ENCODE data around the gene CAMK1D.
"Not testable (repeated sequence)": the region's sequence is repeated elsewhere in the genome, so short reads cannot be mapped to it uniquely, and the experiment has no call there.

CAMK1D gene

DNA sequence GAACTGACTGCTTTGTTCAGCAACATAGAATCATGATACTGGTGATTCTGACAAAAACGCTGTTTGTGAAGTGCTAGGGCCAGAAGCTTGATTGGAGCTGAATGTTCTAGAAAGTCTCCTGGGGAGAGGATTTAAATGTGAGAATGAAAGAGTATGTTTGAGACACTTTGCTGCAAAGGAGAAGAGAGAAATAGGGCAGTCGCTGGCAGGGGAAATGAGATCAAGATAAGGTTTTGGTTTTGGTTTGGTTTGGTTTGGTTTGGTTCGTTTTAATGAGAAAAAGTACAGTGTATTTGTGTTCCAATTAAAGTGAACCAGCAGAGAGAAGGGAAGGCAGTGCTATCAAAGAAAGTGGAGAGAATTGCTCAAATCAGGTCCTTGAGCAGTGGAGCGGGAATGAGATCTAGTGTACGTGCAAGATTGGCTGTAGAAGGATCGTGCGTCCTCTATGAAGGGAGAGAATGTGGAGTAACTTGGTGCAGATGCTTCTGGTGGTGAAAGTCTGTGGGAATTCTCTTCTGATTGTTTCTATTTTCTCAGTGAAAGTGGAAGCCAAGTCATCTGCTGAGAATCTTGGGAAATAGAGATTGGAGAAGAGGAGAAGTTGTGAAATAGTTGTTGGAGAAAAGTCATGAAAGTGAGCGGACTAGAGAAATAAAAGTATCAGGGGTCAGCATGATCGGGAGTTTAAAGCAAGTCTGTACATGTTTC is 381.6 kb downstream of the CAMK1D start:
- DNase-seq, result peak in 1 of 5 experiments; percentile 82

DNA sequence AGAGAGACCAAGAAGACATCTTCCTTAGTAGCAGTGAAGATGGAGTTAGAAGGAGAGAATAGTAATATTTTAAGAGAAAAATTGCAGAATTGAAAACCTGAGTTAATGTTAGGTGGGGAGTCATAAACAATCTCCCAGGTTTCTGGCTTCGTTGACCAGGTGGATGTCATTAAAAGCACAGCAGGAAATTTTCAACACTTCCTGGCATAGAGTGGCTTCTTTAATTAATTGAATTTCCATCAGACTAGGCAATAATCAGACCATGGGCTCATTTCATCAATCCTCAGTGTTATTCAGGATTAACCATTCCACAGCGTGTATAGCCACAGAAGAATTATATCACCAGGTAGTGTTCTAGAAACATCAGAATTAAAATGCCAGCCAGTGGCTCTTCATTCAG is 383.9 kb downstream of the CAMK1D start:
- DNase-seq, result no peak

DNA sequence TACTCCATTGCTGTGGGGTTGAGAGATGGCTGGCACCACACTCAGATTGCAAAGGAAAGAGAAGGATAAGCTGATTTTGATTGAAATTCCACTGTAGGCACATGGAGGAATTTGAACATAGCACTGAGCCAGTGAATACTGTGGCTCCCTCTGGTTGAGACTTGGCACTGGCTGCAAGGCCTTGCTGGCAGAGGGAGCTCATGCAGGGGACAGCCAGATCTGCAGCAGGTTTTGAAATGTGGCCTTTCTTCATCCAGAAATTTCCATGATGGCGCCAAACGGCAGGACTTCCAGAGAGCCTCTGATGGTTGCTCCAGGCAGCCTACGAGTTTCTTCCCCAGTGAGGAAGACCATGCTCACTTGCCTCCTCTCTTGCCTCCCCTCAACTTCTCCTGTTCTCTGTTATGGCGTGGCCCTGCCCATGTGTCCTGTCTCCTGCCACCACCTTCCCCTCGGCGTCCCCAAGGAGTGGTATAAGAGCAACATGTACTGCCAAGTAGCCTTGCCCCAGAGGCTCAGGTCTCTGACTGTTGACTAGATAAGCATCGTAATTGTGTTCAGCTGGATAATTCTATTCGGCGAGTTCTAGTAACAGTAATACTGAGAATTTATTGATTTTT is 386.6 kb downstream of the CAMK1D start:
- no peak for DNase-seq

DNA sequence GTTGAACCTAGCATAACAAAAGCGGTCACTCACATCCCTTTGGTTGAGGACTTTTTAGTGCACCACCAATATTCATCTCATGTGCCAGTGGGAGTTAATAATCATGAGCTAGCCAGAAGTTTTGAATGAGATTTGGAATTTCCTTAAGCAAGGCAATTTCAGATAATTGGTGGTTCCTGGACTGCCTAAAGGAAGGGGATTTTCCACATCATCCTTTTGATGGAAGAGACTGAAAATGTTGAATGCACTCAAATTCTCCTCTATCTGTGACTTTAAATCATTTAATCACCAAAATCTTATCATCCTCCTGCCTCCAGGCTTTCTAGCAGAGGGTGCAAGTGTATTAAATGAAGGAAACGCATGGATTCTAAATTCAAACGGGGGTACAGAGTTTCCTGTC is 391.5 kb downstream of the CAMK1D start:
- no peak for DNase-seq

DNA sequence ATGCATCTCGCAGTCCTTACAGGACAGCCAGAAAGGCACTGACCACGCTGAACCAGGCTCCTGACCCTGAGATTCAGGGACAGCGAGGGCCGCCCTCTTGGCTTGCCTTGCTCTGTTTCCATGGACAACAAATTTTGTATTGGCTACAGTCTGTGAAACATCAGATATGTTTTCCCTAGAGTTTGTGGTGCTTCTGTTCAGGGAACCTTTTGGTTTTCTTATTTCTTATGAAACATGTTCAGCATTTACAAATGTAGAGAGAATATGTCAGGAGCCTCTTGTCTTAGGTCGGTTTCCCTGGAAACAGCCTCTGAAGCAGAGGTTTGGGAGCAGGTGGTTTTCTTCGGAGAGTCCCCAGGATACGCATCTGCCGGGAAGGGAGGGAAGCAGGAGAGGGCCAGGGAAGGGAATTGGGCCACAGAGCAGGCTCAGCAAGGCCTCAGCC is 392.0 kb downstream of the CAMK1D start:
- DNase-seq, result no peak

DNA sequence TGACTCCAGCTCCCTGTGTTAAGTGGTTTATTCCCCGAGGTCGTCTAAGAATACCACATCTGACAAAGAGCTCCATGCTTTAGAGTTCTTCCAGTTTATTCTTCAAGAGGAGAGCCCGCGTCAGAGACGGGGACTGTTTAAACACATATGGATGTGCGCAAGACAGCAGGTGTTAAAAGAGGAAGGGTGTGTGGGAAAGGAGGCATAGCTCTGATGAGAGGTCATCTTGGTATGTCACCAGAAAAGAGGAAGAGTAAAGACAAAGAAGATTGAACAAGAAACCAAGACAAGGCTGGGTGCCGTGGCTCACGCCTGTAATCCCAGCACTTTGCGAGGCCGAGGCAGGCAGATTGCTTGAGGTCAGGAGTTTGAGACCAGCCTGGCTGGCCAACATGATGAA is 393.4 kb downstream of the CAMK1D start:
- DNase-seq, result no peak

DNA sequence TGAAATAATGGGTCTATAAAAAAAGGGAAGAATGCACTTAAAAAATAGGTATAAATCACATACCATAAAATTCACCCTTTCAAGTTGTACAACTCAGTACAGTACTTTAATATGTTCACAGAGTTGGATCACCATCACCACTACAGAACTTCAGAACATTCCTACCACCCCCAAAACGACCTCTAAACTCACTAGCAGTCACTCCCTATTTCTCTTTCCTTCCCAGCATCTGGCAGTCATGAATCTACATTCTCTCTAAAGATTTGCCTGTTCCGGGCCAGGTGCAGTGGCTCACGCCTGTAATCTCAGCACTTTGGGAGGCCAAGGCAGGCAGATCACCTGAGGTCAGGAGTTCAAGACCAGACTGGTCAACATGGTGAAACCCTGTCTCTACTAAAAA is 394.1 kb downstream of the CAMK1D start:
- DNase-seq, result not testable (repeated sequence)

DNA sequence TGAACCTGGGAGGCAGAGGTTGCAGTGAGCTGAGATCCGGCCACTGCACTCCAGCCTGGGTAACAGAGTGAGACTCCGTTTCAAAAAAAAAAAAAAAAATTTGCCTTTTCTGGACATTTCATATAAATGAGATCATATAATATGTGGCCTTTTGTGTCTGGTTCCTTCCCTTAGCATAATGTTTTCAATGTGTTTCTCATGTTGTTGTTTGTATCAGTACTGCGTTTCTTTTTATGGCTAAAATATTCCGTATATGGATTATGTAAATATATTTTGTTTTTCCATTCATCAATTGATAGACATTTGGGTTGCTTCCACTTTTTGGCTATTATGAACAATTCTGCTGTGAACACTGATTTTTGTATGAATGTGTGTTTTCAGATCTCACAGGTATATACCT is 394.6 kb downstream of the CAMK1D start:
- DNase-seq, result no peak

DNA sequence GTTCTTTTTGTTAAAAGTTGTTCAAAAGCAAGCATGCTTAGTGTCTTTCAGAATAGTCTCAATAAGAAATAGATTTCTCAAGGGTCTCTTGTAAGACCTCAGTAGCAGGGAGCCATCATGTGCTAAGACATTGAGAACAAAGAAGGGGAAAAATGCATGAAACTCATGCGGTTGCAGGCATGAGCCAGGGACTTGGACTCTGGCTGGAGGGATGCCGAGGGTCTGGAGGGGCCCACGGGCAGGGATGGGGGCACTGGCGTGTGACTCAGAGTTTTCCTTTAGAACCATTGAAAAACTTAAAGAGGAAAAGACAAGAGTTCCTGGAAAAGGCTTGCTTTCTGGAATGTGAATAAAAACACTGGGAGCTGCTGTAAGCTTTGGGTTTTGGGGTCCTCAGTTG is 398.8 kb downstream of the CAMK1D start:
- DNase-seq, result no peak

DNA sequence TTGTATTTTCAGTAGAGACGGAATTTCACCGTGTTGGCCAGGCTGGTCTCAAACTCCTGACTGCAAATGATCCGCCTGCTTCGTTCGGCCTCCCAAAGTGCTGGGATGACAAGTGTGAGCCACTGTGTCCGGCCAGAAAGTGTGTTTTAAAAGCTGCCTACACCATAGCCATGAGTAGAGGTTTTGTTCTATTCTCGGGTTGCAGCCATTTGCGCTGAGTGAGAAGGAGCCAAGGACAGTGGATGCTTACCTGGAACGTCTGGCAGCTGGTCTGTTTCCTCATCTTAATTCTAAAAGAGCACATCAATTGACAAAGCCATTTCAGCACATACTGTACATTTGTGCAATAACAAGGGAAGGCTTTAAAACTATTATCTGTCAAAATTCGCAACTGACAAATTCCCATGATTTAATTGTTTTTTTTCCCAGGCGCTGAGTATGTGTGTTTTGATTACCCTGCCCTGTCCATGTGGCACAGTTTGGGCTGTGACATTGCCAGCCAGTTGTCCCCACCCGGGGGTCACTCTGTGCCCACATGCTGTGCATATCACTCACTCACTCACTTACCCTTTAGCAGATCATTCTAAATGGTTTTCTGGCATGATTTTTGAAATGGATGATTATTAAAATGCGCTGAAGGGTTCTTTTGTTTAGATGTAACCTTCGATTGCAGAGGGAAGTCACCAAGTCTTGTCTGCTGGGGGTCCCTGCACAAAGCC is 400.6 kb downstream of the CAMK1D start:
- DNase-seq, result no peak

DNA sequence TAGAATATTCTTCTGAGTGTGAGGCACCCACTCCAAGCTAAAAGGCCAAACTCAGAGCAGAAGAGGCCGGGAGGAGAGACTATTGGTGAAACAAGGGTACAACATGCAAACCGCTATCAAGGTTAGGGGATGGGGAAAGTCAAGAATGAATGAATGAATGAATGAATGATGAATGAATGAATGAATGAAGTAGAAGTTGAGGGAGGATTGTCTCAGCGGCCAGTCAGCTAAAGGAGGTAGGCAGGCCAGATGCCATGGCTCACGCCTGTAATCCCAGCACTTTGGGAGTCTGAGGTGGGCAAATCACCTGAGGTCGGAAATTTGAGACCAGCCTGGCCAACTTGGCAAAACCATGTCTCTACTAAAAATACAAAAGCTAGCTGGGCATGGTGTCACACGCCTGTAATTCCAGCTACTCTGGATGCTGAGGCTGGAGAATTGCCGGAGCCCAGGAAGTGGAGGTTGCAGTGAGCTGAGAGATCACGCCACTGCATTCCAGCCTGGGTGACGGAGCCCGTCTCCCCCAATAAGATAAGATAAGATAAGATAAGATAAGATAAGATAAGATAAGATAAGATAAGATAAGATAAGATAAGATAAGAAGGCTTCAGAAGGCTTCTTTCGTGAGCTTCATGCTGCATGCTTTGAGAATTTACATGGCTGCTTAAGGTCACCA is 401.3 kb downstream of the CAMK1D start:
- no peak for DNase-seq

DNA sequence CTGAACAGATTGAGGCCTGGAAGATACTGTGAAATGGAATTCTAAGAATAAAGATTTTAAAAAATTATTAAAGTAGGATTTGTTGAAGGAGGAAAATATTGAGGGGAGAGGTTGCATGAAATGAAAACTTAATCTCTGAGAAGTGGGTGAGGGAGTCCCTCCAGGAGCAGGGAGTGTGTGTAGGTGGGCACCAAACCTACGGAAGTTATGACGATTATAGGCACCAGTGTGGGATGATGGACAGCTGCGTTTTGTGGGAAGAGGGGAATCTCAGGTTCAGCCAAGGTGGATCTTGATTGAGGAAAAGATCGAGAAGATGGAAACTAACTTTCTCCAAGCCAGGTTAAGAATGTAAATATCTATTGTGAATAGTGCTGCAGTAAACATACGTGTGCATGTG is 405.7 kb downstream of the CAMK1D start:
- no peak for DNase-seq

DNA sequence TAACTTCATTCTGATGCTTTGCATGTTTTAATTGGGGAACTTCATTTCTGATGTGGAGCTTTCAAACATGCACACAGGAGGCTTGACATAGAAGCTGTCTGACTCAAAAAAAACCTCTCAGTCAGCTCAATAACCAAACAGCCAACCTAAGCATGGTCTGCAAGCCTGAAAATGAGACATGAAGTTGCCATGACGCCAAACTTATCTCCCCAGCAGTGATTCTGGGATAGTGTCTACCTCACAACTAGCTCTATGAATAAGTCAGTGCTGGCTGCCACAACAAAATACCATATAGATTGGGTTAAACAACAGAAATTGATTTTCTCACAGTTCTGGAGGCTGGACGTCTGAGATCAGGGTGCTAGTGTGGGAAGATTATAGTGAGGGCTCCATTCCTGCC is 408.0 kb downstream of the CAMK1D start:
- DNase-seq, result peak in 1 of 5 experiments; percentile 54

DNA sequence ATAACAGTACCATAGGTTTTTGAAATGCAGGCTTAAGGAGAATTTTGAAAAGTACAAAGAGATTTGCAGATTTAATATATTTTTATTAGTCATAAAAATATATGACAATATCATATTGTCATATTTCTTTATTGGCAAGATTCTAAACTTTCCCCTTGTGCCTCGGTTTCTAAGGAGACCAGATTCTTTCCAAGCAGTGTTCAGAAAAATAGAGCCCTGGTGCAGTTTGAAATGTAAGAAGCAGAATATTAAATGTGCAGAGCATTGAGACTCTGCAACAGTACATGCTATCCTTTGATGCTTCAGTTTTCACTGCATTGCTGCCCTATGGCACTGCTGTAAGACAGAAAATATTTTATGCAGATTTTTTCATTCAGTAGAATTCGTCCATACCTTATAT is 408.9 kb downstream of the CAMK1D start:
- no peak for DNase-seq

DNA sequence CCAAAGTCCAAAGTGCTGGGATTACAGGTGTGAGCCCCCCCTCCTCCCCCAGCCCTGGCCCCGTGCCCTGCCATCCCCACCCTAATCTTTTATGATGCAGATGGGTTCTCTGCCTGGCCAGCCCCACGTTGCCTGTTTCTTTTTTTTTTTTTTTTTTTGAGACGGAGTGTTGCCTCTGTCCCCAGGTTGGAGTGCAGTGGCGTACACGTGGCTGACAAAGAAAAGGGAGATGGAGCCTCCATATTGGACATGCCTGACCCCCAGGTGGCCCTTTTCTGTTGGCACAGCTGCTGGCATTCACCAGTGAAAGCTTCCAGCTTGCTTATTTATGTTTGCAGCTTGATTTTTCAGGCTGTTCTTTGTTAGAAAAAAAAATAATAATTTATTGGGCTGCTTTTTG is 416.9 kb downstream of the CAMK1D start:
- DNase-seq, result no peak

DNA sequence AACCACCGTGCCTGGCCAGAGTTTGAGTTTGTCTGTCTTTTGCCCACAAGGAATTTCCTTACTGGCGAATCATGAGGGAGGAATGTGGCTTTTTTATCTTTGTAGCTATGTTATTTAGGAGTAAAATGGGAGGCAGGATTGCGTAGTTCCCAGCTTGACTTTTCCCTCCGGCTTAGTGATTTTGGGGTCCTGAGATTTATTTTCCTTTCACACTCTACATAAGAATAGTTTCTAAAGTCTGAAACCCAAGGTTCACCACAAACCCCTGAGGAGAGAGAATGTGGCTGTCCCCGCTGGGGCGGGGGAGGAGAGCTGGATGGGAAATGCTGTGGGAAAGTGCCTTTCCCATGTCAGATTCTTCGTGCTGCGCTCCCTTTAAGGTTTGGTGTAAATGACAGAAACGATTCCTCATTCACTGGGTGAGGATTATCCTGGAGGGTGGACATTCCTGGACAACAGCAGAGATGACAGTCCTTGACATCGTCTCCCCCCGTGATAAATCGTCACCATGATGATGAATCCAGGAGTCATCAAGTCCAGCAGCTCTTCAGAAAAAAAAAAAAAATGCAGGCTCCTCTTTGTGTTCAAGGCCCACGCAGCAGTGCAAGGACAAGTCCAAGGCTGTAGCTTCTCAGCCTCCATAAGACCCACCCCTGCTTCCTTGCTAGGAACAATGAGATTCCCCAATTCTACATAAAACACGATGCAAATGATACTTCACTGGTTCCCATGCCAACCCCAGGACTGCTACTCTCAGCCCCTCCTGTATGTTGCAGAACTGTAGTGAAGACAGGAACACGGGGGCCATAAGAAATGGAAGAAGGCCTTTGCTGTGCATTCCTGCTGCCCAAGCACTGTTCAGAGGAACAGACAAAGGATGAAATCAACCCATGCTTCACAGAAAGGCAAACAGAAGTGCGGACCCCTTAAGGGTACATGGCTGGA is 419.1 kb downstream of the CAMK1D start:
- no peak for DNase-seq

DNA sequence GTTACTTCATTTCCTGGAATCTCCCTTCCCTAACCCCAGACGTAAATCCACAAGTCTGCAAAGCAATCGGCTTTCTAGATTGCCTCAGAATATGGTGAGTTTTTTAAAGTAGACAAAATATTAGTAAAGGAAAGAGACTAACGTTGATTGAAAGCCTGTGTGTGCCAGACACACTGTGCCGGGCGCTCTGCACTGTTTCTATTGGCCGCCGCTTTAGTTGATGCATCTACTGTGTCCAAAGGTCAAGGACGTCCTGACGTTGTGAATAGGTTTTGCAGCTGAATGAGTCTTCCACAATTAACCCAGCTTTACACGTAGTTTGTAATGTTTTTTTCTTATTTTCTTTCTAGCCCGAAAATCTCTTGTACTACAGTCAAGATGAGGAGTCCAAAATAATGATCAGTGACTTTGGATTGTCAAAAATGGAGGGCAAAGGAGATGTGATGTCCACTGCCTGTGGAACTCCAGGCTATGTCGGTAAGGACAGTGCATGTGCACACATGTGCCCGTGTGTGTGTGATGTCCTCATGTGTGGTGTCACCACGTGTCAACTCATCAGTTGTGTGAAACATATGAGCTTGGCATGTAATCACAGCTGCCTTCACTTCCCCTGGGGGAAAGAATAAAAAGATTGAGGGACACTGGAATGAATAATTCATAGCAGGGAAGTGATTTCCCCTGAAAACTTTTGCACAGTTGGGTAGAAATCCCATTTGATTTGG is 420.1 kb downstream of the CAMK1D start:
- no peak for DNase-seq

DNA sequence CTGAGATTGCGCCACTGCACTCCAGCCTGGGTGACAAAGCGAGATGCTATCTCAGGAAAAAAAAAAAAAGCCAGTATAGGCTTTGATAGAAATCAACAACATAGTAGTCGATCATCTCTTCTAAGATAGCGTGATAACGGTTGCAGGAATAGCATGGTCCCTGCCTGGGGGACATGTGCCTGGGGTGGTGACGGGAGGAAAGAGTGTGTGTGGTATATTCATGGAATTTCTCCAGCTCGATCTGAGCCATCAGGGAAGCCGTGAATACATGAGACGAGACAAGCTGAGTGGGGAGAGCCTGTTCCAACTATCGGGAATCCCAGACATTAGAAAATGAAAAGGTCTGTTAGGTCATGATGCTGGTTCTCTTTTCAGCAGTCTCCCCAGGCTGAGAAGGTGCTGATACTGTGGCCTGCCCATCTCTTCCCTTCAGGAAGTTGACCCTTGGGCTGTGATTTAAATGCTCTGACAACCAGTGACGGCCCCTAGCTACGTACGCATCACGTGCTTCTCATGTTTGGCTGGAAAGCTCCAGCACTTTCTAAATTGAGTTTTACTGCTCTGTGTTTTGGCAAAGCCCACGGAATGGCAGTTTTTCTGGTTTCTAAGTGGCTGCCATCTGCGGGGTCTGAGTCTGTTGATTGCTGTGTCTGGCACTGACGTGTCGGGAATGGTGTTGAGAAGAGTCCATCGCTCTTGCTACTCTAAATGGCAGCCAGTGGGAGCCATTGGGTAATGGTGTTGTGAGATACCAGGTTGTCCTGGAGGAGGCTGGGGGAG is 422.8 kb downstream of the CAMK1D start:
- DNase-seq, result no peak

DNA sequence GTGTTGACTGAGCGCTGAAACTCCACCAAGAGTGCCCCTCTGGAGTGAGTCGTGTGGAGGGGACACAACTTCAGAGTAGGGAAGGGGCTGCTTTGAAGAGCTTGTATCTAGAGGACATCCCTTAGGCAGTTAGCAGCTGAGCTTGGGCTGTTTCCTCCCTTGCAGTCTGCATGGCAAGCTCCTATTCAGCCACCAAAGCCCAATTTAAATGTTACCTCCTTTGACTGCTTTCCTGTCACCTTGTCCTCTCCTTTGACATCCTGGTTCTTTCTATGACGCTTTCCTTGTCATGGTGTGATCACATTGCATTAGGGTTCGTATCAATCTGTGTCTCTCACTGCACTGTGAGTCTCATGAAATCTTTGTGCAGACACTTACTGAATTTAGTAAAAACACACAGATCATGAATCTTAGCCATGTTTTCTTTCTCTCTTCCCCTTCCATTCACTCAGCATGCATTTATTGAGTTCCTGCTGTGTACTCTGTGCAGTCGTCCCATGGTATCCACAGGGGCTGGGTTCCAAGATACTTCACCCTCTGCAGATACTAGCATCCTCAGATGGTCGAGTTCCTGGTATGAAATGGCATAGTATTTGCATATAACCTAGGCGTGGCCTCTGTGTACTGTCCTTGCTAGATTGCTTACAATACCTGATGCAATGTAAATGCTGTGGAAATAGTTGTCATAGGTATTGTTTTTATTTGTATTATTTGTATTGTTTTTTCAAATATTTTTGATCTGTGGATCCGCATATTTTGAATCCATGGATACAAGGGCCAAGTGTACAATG is 423.6 kb downstream of the CAMK1D start:
- no peak for DNase-seq

All from T-helper 2 cell (primary cell).